ENCODE results near the gene GPR158.

GPR158 gene

DNA sequence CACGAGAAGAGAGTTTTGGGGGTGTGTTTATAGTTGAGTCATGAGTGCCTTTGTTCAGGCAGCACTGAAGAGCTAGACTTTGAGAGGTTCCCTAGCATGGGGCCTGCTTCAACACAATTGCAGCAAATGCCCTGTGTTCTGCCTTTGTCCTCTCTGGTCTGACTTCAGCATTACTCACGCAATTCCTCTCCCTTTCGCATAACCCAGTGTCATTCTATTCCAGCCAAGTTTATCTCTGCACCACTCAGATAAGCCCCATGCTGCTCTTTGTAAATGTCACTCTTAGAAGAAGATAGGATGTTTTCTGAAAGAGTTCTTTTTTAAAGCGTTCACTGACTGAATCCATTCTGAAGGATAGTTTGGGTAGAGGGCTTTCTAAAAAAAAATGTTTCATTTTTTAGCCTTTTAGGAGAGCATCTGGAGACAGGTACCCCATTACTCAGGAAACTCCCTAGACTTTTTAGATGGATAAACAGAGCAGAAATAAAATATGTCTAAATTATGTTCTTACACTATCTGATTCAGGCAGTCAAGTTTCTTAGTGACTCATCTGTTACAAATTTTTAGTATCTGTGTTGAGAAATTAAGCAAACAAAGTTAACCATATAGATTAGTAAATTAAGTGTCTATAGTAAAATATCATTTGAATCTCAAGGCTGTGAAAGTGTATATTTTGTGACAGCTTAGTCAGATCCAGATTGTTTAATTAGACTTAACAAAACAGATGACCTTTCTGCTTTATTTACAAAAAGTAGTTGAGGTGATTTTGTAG, 318.5 kb downstream of the GPR158 start:
- TF ChIP-seq TAF1 (IDR thresholded peaks at IDR 0.05; ENCODE audit: borderline replicate concordance, low read depth, low read length) (no peak), POLR2A (IDR thresholded peaks at IDR 0.05; ENCODE audit: low read depth, low read length) (no peak), POLR2AphosphoS5 (IDR thresholded peaks at IDR 0.05; ENCODE audit: low read depth, low read length) (no peak)
- FAIRE-seq (no peak), DNase-seq (ENCODE audit: insufficient read length) (no peak)

DNA sequence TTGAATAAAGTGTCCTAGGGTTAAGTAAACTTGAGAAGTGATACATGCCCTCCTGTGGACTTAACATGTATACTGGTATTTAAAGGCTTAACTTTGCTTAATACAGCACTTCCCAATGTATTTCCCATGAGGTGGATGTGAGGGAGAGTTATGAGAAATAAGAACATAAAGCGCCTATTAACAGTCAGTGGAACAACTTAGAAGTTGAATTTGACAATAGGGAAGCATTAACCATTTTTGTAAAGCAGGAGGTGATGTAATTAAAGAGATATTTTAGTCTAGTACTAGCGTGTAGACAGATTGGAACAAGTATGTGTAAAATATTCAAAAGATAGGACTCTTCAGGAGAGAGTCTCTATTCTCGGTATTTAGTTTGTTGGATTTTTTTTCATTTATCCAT, 322.4 kb downstream of the GPR158 start:
- FAIRE-seq (no peak), DNase-seq (ENCODE audit: insufficient read length) (no peak)
- TF ChIP-seq POLR2A (IDR thresholded peaks at IDR 0.05; ENCODE audit: low read depth, low read length) (no peak), POLR2AphosphoS5 (IDR thresholded peaks at IDR 0.05; ENCODE audit: low read depth, low read length) (no peak), TAF1 (IDR thresholded peaks at IDR 0.05; ENCODE audit: borderline replicate concordance, low read depth, low read length) (no peak)

- FAIRE-seq (no peak), DNase-seq (ENCODE audit: insufficient read length) (no peak)
- TF ChIP-seq TAF1 (IDR thresholded peaks at IDR 0.05; ENCODE audit: borderline replicate concordance, low read depth, low read length) (no peak), POLR2AphosphoS5 (IDR thresholded peaks at IDR 0.05; ENCODE audit: low read depth, low read length) (no peak), POLR2A (IDR thresholded peaks at IDR 0.05; ENCODE audit: low read depth, low read length) (no peak)
These were observed 323.8 kb downstream of the GPR158 start for GRCh38 chr10:25498645-25499044.

DNA sequence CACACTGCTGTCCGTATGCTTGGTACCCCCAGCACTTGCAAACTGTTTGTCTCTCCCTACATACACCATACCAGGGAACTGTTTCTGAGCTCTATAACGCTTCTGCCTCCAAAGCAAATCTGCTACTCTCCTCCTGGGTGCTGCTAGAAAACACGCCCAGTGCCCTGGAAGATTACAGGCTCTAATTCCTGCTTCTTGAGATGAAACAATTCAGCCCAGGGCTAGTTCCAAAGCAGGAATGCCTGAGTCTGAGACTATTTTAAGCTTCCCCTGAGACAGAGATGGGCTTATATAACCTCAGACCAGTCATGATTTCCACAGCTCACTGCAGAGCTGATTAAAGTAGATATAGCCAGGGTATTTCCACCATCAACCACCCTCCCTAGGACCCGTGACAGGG, 327.1 kb downstream of the GPR158 start:
- no peak for DNase-seq (ENCODE audit: insufficient read length)
- FAIRE-seq: no peak
- TF ChIP-seq POLR2AphosphoS5 (IDR thresholded peaks at IDR 0.05; ENCODE audit: low read depth, low read length) (no peak), POLR2A (IDR thresholded peaks at IDR 0.05; ENCODE audit: low read depth, low read length) (no peak), TAF1 (IDR thresholded peaks at IDR 0.05; ENCODE audit: borderline replicate concordance, low read depth, low read length) (no peak)

DNA sequence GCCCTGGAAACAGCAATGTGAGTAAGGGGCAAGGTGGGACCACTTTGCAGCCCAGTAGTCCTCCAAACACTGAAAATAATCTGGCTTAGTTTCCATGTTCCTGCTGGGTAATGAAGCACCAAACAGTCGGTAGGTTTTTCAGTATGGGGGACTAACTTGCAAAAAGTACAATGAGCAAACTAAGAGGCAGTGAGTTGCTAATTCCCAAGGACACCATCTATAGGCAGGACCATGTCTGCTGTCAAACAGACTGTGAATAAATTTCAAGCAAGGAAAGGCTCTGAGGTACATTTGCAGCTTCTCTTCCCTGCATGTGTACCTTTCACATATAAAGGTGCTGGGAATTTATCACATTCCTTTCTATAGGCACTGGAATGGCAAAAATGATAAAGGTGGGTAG, 327.7 kb downstream of the GPR158 start:
- FAIRE-seq (no peak), DNase-seq (ENCODE audit: insufficient read length) (no peak)
- no peak for TF ChIP-seq POLR2A (IDR thresholded peaks at IDR 0.05; ENCODE audit: low read depth, low read length)
- no peak for TF ChIP-seq POLR2AphosphoS5 (IDR thresholded peaks at IDR 0.05; ENCODE audit: low read depth, low read length)
- TF ChIP-seq TAF1 (IDR thresholded peaks at IDR 0.05; ENCODE audit: borderline replicate concordance, low read depth, low read length): no peak

DNA sequence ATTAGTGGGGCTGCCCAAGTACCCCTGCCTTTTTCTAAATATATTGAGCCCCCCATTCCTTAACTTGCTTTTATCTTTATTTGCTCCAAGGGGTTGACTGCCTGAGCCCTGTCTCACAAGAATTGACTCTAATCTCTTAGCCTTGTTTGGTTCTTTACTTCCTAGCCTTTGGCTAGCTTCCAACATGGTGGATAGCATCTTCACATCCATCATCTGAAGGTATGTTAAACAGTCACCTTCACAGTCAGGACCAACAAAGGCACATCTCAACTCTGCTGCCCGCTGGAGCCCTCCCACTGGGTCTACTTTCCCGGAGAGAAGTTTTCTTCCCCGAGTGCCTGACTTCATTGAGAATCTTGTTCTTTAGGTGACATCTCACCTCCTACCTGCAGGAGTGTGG, 329.5 kb downstream of the GPR158 start:
- FAIRE-seq: no peak
- TF ChIP-seq POLR2A (IDR thresholded peaks at IDR 0.05; ENCODE audit: low read depth, low read length) (no peak), POLR2AphosphoS5 (IDR thresholded peaks at IDR 0.05; ENCODE audit: low read depth, low read length) (no peak), TAF1 (IDR thresholded peaks at IDR 0.05; ENCODE audit: borderline replicate concordance, low read depth, low read length) (no peak)

DNA sequence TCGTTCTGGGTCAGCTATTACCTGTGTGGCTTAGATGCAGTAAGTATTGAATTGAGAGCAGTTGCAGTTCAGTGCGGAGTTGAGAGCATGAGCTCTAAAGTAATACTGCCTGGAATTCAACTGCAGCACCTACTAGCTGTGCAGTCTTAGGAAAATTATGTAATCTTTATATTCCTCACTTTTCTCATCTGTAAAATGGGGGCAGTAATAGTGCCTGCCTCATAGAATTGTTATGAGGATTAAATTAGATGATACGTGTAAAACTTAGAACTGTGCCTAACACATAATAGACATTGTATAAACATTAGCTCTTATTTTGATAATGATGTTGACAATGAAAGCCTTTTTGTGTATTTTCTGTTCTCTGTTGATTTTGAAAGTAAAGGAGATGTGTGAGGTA, 330.0 kb downstream of the GPR158 start:
- TF ChIP-seq TAF1 (IDR thresholded peaks at IDR 0.05; ENCODE audit: borderline replicate concordance, low read depth, low read length): no peak
- TF ChIP-seq POLR2A (IDR thresholded peaks at IDR 0.05; ENCODE audit: low read depth, low read length): no peak
- TF ChIP-seq POLR2AphosphoS5 (IDR thresholded peaks at IDR 0.05; ENCODE audit: low read depth, low read length): no peak
- DNase-seq (ENCODE audit: insufficient read length) (no peak), FAIRE-seq (no peak)

More for the DNA sequence above, 329.5 kb downstream of the GPR158 start:
- DNase-seq (ENCODE audit: insufficient read length): no peak

DNA sequence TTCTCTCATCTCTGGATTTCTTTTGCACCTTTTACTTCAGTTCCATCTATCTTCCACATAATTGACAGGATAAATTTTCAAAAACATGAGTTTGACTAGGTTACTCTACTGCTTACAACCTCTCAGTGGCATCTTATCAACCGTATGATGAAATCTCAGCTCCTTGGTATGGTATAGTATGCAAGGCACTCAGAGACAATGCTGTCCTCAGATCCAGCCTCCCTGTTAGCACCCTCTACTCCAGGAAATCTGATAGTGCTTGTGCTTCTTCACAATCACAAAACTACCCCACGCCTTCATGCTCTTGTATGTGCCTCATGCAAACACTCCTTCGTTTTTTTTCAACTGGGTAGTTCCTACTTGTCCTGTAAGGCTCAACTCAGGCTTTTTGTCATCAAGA, 330.7 kb downstream of the GPR158 start:
- no peak for TF ChIP-seq POLR2AphosphoS5 (IDR thresholded peaks at IDR 0.05; ENCODE audit: low read depth, low read length)
- TF ChIP-seq POLR2A (IDR thresholded peaks at IDR 0.05; ENCODE audit: low read depth, low read length): no peak
- TF ChIP-seq TAF1 (IDR thresholded peaks at IDR 0.05; ENCODE audit: borderline replicate concordance, low read depth, low read length): no peak
- FAIRE-seq: no peak
- DNase-seq (ENCODE audit: insufficient read length): no peak

GRCh38 chr10:25506821-25507335, 332.1 kb downstream of the GPR158 start:
- DNase-seq (ENCODE audit: insufficient read length) (no peak), FAIRE-seq (no peak)
- TF ChIP-seq TAF1 (IDR thresholded peaks at IDR 0.05; ENCODE audit: borderline replicate concordance, low read depth, low read length) (no peak), POLR2AphosphoS5 (IDR thresholded peaks at IDR 0.05; ENCODE audit: low read depth, low read length) (no peak), POLR2A (IDR thresholded peaks at IDR 0.05; ENCODE audit: low read depth, low read length) (no peak)

GRCh38 chr10:25508112-25508815, 333.5 kb downstream of the GPR158 start:
- no peak for TF ChIP-seq POLR2A (IDR thresholded peaks at IDR 0.05; ENCODE audit: low read depth, low read length)
- TF ChIP-seq TAF1 (IDR thresholded peaks at IDR 0.05; ENCODE audit: borderline replicate concordance, low read depth, low read length): no peak
- no peak for TF ChIP-seq POLR2AphosphoS5 (IDR thresholded peaks at IDR 0.05; ENCODE audit: low read depth, low read length)
- FAIRE-seq: no peak
- DNase-seq (ENCODE audit: insufficient read length): no peak

- FAIRE-seq (no peak), DNase-seq (ENCODE audit: insufficient read length) (no peak)
- TF ChIP-seq POLR2A (IDR thresholded peaks at IDR 0.05; ENCODE audit: low read depth, low read length): no peak
- TF ChIP-seq POLR2AphosphoS5 (IDR thresholded peaks at IDR 0.05; ENCODE audit: low read depth, low read length): no peak
- no peak for TF ChIP-seq TAF1 (IDR thresholded peaks at IDR 0.05; ENCODE audit: borderline replicate concordance, low read depth, low read length)
These were observed 334.4 kb downstream of the GPR158 start for GRCh38 chr10:25509151-25509550.

GRCh38 chr10:25522294-25522693, 347.5 kb downstream of the GPR158 start:
- no peak for FAIRE-seq
- DNase-seq (ENCODE audit: insufficient read length): no peak
- TF ChIP-seq TAF1 (IDR thresholded peaks at IDR 0.05; ENCODE audit: borderline replicate concordance, low read depth, low read length) (no peak), POLR2A (IDR thresholded peaks at IDR 0.05; ENCODE audit: low read depth, low read length) (no peak), POLR2AphosphoS5 (IDR thresholded peaks at IDR 0.05; ENCODE audit: low read depth, low read length) (no peak)

Measured in GM12892 (cell line).